Smooth muscle cell (in vitro differentiated cells): ENCODE results near the gene ERI2. TPM values are rescaled to one million over a fixed set of nuclear protein-coding genes. Genes with fewer than 3 reads are reported as not detected.
"Not testable (repeated sequence)": the region's sequence is repeated elsewhere in the genome, so short reads cannot be mapped to it uniquely, and the experiment has no call there.

ENCODE experiments used
- DNase-seq: peaks from one replicate; lab custom pipeline; 2025; ENCODE audit not compliant: unreplicated experiment; lab: John Stamatoyannopoulos, UW
- H2AFZ ChIP-seq: fragments of 200-600 bp; sonication (generic); 2 replicates; pipeline ENCODE4 v1.6.0; 2016; ENCODE audit warnings: antibody characterized with exemption, low read depth, mild to moderate bottlenecking
- H3F3A ChIP-seq: fragments of 200-600 bp; sonication (generic); 2 replicates; pipeline ENCODE4 v1.6.0; 2017; ENCODE audit warnings: antibody characterized with exemption, low read depth
- H3K27ac ChIP-seq: fragments of 200-600 bp; sonication (generic); 2 replicates; pipeline ENCODE4 v1.5.1; 2016; ENCODE audit warnings: low read depth, mild to moderate bottlenecking
- H3K27me3 ChIP-seq: fragments of 200-600 bp; sonication (generic); 2 replicates; pipeline ENCODE4 v1.6.1; 2016; ENCODE audit warnings: low read depth, mild to moderate bottlenecking
- H3K36me3 ChIP-seq: fragments of 200-600 bp; sonication (generic); 2 replicates; pipeline ENCODE4 v1.5.1; 2016; ENCODE audit warnings: low read depth
- H3K4me1 ChIP-seq: fragments of 200-600 bp; sonication (generic); 2 replicates; pipeline ENCODE4 v1.5.1; 2016; ENCODE audit warnings: low read depth
- H3K4me2 ChIP-seq: fragments of 200-600 bp; sonication (generic); 2 replicates; pipeline ENCODE4 v1.6.0; 2016; ENCODE audit warnings: mild to moderate bottlenecking
- H3K4me3 ChIP-seq: fragments of 200-600 bp; sonication (generic); 2 replicates; pipeline ENCODE4 v1.5.1; 2016; ENCODE audit warnings: mild to moderate bottlenecking
- H3K79me2 ChIP-seq: fragments of 200-600 bp; sonication (generic); 2 replicates; pipeline ENCODE4 v1.6.0; 2016; ENCODE audit warnings: low read depth, mild to moderate bottlenecking
- H3K9ac ChIP-seq: fragments of 200-600 bp; sonication (generic); 2 replicates; pipeline ENCODE4 v1.6.0; 2016; ENCODE audit warnings: low read depth
- H3K9me3 ChIP-seq: fragments of 200-600 bp; sonication (generic); replicated peaks from 2 replicates; pipeline ENCODE4 v1.5.1; 2016; ENCODE audit warnings: low read depth
- H4K20me1 ChIP-seq: fragments of 200-600 bp; sonication (generic); 2 replicates; pipeline ENCODE4 v1.6.0; 2016; ENCODE audit warnings: low read depth
- WGBS: methylation state at CpG from one replicate; pipeline ENCODE4 v1.1.7; 2016; ENCODE audit warnings: low lambda C conversion rate; 5-methylcytosine and 5-hydroxymethylcytosine counted together
- polyA plus RNA-seq: library from polyadenylated mRNA; unstranded; fragments of >200 nt; fragmentation: Nextera tagmentation; extraction: Ambion mirVana; gene quantifications from 2 replicates; pipeline ENCODE4 v1.2.1, GENCODE V29; 2016
- total RNA-seq: library from RNA; depleted of rRNA; stranded (reverse); fragments of >200 nt; gene quantifications from 2 replicates; pipeline ENCODE4 v1.2.3, GENCODE V29; 2014
- TF ChIP-seq, protein P1 (sequence below): fragments of 200-600 bp; sonication (generic); IDR thresholded peaks from 2 replicates; pipeline ENCODE4 v1.5.1; 2017; ENCODE audit warnings: borderline replicate concordance, mild to moderate bottlenecking, antibody characterized with exemption; ENCODE audit not compliant: insufficient read depth, poor library complexity, severe bottlenecking

Gene ERI2
- total and polyA plus RNA-seq, 2 experiments from 2014 or later, result 7.6 to 12.9 TPM

DNA sequence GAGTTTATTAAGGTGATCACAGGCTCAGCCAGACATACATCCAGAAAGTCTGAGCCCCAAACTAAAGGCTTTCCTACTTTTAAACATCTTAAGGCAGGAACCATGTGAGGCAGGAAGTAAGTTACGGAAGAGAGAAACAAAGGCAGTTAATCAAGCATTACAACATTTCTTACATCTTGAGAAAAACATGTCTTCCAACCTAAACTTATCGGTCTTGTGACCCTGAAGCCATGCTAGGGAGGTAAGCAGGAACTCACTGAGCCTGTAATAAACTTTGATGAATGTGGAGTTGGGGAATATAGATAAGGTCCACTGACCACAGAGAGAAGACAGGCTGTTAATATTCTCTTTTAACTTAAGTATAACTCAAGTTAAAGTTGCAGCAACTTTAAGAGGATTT lies 45.9 kb downstream of the ERI2 start:
- H3K4me1 ChIP-seq, result no peaks in the 10 kb centered on the region
- TF ChIP-seq, protein P1, sequence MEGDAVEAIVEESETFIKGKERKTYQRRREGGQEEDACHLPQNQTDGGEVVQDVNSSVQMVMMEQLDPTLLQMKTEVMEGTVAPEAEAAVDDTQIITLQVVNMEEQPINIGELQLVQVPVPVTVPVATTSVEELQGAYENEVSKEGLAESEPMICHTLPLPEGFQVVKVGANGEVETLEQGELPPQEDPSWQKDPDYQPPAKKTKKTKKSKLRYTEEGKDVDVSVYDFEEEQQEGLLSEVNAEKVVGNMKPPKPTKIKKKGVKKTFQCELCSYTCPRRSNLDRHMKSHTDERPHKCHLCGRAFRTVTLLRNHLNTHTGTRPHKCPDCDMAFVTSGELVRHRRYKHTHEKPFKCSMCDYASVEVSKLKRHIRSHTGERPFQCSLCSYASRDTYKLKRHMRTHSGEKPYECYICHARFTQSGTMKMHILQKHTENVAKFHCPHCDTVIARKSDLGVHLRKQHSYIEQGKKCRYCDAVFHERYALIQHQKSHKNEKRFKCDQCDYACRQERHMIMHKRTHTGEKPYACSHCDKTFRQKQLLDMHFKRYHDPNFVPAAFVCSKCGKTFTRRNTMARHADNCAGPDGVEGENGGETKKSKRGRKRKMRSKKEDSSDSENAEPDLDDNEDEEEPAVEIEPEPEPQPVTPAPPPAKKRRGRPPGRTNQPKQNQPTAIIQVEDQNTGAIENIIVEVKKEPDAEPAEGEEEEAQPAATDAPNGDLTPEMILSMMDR, result no peak
- no peaks in the 10 kb centered on the region for H4K20me1 ChIP-seq
- H3K79me2 ChIP-seq, result no peaks in the 10 kb centered on the region
- no peak overlapping the region for H3K4me2 ChIP-seq
- DNase-seq, result no peak
- no peaks in the 10 kb centered on the region for H3K27me3 ChIP-seq
- H3K9ac ChIP-seq, result no peak overlapping the region
- no peak overlapping the region for H2AFZ ChIP-seq
- 85% methylated on average over 2 of the region's 2 CpGs for WGBS
- no peaks in the 10 kb centered on the region for H3K9me3 ChIP-seq
- H3F3A ChIP-seq, result no peaks in the 10 kb centered on the region
- no peak overlapping the region for H3K4me3 ChIP-seq
- H3K36me3 ChIP-seq, result no peaks in the 10 kb centered on the region
- no peak overlapping the region for H3K27ac ChIP-seq

DNA sequence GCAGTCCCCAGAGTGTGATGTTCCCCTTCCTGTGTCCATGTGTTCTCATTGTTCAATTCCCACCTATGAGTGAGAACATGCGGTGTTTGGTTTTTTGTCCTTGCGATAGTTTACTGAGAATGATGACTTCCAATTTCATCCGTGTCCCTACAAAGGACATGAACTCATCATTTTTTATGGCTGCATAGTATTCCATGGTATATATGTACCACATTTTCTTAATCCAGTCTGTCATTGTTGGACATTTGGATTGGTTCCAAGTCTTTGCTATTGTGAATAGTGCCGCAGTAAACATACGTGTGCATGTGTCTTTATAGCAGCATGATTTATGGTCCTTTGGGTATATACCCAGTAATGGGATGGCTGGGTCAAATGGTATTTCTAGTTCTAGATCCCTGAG lies 50.5 kb downstream of the ERI2 start:
- WGBS, result 84% methylated on average over 5 of the region's 5 CpGs
- H3K27ac ChIP-seq, H3K9ac ChIP-seq, DNase-seq, H3K4me1 ChIP-seq, H3K4me2 ChIP-seq, H2AFZ ChIP-seq, H3K9me3 ChIP-seq, H3F3A ChIP-seq, H3K4me3 ChIP-seq, H4K20me1 ChIP-seq, H3K79me2 ChIP-seq, H3K36me3 ChIP-seq: not testable (repeated sequence)
- peaks cover 11% of the 10 kb centered on the region for H3K27me3 ChIP-seq

DNA sequence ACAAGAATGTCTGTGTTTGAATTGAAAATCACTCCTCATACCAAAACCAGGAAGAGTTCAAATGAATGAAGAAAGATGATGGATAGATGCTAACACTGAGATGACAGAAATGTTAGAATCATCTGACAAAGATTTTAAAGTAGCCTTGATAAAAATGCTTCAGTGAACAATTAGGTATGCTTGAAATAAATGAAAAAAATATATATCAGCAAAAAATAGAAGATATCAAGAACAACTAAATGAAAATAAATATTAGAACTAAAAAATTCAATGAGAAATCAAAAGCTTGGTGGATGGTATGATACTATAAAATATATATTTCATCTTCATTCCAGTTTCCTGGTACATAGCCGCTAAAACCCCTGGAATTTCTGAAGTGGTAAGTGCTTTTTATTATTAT lies 51.0 kb downstream of the ERI2 start:
- WGBS, result 70% methylated on average over 1 of the region's 1 CpG
- DNase-seq, result no peak
- Histone ChIP-seq H3K9ac (no peak overlapping the region), H3K36me3 (no peaks in the 10 kb centered on the region), H4K20me1 (no peaks in the 10 kb centered on the region), H3F3A (no peaks in the 10 kb centered on the region), H3K4me1 (no peaks in the 10 kb centered on the region), H3K79me2 (no peaks in the 10 kb centered on the region), H3K4me3 (no peak overlapping the region), H3K9me3 (no peaks in the 10 kb centered on the region), H3K4me2 (no peak overlapping the region), H2AFZ (no peak overlapping the region), H3K27me3 (peaks cover 11% of the 10 kb centered on the region), H3K27ac (no peak overlapping the region)
- TF ChIP-seq, protein P1, result no peak

DNA sequence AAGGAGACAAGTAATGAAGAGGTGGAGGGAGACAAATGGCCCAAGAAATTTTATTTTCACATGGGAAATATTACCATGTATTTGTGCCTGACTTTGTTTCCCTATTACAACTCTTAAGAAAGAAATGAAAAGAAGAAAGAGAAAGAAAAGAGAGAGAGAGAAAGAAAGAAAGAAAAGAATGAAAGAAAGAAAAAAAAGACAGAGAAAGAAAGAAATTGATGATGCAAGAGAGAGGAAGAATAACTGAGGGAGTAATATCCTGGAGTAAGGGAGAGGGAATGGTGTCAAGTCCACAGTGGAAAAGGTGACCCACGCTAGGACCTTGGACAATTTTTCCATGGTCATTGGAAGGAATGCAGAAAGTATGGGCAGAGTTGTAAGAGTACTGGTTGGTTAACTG lies 52.5 kb downstream of the ERI2 start:
- H3F3A ChIP-seq, result no peaks in the 10 kb centered on the region
- TF ChIP-seq, protein P1, result no peak
- peaks cover 11% of the 10 kb centered on the region for H3K27me3 ChIP-seq
- H3K27ac ChIP-seq, result no peak overlapping the region
- H3K4me3 ChIP-seq, result no peak overlapping the region
- H3K4me1 ChIP-seq, result no peaks in the 10 kb centered on the region
- DNase-seq, result no peak
- no peaks in the 10 kb centered on the region for H4K20me1 ChIP-seq
- H3K9ac ChIP-seq, result no peak overlapping the region
- no peaks in the 10 kb centered on the region for H3K79me2 ChIP-seq
- 77% methylated on average over 1 of the region's 1 CpG for WGBS
- H3K36me3 ChIP-seq, result no peaks in the 10 kb centered on the region
- no peaks in the 10 kb centered on the region for H3K9me3 ChIP-seq
- H3K4me2 ChIP-seq, result no peak overlapping the region
- no peak overlapping the region for H2AFZ ChIP-seq
